C4-2B (cell line): ENCODE data around the gene NHS.

Source experiments
- H3K27ac ChIP-seq: fragments of 450-650 bp; 2 replicates; pipeline ENCODE4 v1.5.1; 2017
- CTCF ChIP-seq: fragments of 450-650 bp; conservative IDR thresholded peaks from 2 replicates; pipeline ENCODE4 v1.5.1; 2017; ENCODE audit warnings: mild to moderate bottlenecking
- ZFX ChIP-seq: fragments of 450-650 bp; IDR thresholded peaks from 2 replicates; pipeline ENCODE4 v1.6.1; 2017

Gene NHS

DNA sequence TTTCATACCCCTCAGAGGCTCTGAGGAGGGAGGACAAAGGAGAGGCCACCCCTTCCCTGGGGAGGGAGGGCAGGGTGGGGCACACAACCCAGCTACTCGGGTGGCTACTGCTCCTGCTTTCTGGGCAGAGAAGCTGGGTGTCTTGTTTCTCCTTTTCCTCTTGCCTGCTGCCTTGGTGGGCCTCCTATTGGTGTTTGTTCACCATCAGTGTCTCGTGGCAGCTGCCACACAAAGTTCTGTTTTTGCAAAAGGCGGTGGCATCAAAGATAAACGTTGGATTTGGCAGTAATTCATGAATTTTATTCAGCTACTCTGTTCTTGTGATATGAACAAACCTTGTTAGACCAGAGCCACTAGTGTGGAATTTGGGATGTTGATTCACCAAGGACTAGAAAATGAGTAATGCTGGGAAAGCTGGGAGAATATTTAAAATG lies 209.3 kb downstream of the NHS start:
- H3K27ac ChIP-seq: no peak overlapping the region
- TF ChIP-seq CTCF: no peak
- TF ChIP-seq ZFX: no peak

- H3K27ac ChIP-seq: no peak overlapping the region
- TF ChIP-seq ZFX (no peak), CTCF (no peak)
Measured at GRCh38 chrX:17585006-17585405, 210.0 kb downstream of the NHS start.

- TF ChIP-seq ZFX: no peak
- TF ChIP-seq CTCF: no peak
- no peak overlapping the region for H3K27ac ChIP-seq
Measured at GRCh38 chrX:17587366-17587765, 212.4 kb downstream of the NHS start.

DNA sequence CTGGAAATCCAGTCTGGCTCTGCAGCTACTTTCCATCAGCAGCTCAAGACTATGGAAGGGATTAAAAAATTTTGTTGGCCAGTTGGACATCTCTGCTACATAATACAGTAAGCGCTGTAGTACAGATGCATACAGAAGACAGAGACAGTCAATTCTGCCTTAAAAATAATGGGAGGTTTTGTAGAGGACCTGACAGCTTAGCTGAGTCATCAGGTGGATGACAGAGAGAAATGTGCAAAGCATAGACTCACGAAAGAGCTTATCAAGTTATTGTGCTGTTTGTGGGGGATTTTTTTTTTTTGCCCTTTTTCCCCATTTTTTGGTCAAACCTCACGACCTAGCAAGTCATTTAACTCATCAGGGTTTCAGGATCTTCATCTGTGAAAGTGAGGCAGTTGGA lies 213.3 kb downstream of the NHS start:
- no peak overlapping the region for H3K27ac ChIP-seq
- TF ChIP-seq CTCF (no peak), ZFX (no peak)

GRCh38 chrX:17590892-17591740 lies 216.1 kb downstream of the NHS start:
- no peak overlapping the region for H3K27ac ChIP-seq
- TF ChIP-seq ZFX: no peak
- peak; percentile 74 for TF ChIP-seq CTCF

DNA sequence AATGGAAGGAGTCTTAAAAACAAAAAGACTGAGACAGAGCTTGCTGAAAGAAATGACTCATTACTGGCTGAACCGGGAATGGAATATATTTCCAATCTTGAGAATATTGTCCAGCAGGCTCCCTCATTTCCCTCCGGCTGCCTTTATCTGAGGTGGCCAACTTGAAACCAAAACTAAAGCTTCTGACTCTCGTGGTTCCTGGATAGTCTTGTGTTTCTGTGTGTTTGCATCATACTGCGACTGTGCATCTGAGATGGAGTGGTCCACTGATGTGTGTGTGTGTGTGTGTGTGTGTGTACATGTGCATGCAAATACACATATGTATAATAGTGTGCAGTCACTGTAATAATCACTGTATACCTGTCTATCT lies 216.7 kb downstream of the NHS start:
- H3K27ac ChIP-seq: no peak overlapping the region
- TF ChIP-seq ZFX (no peak), CTCF (no peak)

- H3K27ac ChIP-seq: no peak overlapping the region
- TF ChIP-seq ZFX (no peak), CTCF (no peak)
Measured at GRCh38 chrX:17592117-17592516, 217.1 kb downstream of the NHS start.
